Suprapubic skin (tissue), 4 donors: ENCODE results near the gene DUSP1. TPM values are rescaled to one million over a fixed set of nuclear protein-coding genes. Genes with fewer than 3 reads are reported as not detected.

Experiments used
- DNase-seq, 2 donors: peaks; one replicate each; pipeline ENCODE4 v3.0.0-alpha.2; 2019; ENCODE audit warnings: low spot score in 2 of 2
- H3K27ac ChIP-seq: fragments of 200-600 bp; sonication (generic); one replicate; pipeline ENCODE4 v1.5.1; 2019
- H3K27me3 ChIP-seq: fragments of 200-600 bp; sonication (generic); one replicate; pipeline ENCODE4 v1.5.1; 2019
- H3K36me3 ChIP-seq: fragments of 200-600 bp; sonication (generic); one replicate; pipeline ENCODE4 v1.5.1; 2019
- H3K4me1 ChIP-seq: fragments of 200-600 bp; sonication (generic); one replicate; pipeline ENCODE4 v1.5.1; 2019
- H3K4me3 ChIP-seq: fragments of 200-600 bp; sonication (generic); one replicate; pipeline ENCODE4 v1.5.1; 2019; ENCODE audit warnings: mild to moderate bottlenecking
- H3K9me3 ChIP-seq: fragments of 200-600 bp; sonication (generic); one replicate; pipeline ENCODE4 v1.5.1; 2019
- EP300 ChIP-seq: sonication (generic); formaldehyde crosslinking; IDR thresholded peaks from one replicate; pipeline ENCODE4 v1.6.1; 2017; ENCODE audit warnings: antibody characterized with exemption
- POLR2A ChIP-seq, 2 donors: fragments of 450-650 bp; IDR thresholded peaks; one replicate each; pipeline ENCODE4 v1.6.1; 2017; ENCODE audit warnings: antibody characterized with exemption in 2 of 2, mild to moderate bottlenecking in 2 of 2, moderate library complexity in 2 of 2
- POLR2AphosphoS5 ChIP-seq, 3 donors: sonication (generic); formaldehyde crosslinking; IDR thresholded peaks; one replicate each; pipeline ENCODE4 v1.6.1; 2017; ENCODE audit warnings: antibody characterized with exemption in 3 of 3
- WGBS: methylation state at CpG from one replicate; pipeline ENCODE4 v1.1.5; 2018; 5-methylcytosine and 5-hydroxymethylcytosine counted together
- total RNA-seq, 4 donors: library from RNA; depleted of rRNA; stranded (reverse); fragments of >200 nt; gene quantifications; one replicate each; pipeline ENCODE4 v1.1.0, GENCODE V29; 2016
- TF ChIP-seq, protein P1 (sequence below), 2 donors: fragments of 200-600 bp in 1 of 2; fragments of 450-650 bp in 1 of 2; sonication (generic) in 1 of 2; IDR thresholded peaks; one replicate each; pipeline ENCODE4 v1.5.1; 2016 to 2019; ENCODE audit warnings: antibody characterized with exemption in 2 of 2, mild to moderate bottlenecking in 1 of 2, moderate library complexity in 1 of 2

DUSP1 gene
- total RNA-seq, 4 donors from 2014 or later, result 1,246 to 2,948 (median 1,762) TPM

- peak in 1 of 2 donors; percentile 29 for DNase-seq
Measured at GRCh38 chr5:172796306-172796705, 25.3 kb upstream of the DUSP1 start.

DNA sequence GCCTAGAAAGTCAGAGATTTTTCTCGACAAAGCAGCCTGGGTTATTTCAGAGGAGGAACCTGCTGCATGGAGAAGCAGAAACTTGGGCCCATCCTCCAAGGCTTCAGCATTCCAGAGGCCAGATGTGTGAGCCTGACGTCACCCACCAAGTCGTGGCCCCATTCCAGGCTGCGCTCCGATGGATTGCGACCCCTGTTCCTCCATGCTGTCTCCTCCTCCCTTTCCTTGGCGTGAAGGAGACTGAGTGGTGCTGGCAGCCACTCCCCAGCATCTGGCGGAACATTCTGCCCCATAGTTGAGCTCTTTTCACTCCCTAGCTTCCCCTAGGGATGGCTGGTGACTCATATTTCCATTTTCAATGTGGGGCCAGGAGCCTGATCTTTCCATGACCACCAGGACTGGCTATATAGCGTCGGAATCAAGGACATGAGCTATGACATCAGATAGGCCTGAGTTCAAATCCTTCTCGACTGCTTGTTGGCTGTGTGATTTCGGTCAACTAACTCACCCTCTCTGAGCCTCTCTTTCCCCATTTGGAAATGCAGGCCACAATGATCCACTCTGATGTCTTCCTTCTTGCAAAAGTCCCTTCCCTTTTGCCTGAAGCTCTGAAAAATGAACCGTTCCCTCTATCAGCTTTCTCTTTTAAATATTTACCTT is 24.5 kb upstream of the DUSP1 start:
- TF ChIP-seq POLR2A (IDR thresholded peaks at IDR 0.05) (no peak), EP300 (peak; percentile 83), POLR2AphosphoS5 (IDR thresholded peaks at IDR 0.05) (peak in 2 of 3 donors; percentile 91 to 97)
- TF ChIP-seq, protein P1, sequence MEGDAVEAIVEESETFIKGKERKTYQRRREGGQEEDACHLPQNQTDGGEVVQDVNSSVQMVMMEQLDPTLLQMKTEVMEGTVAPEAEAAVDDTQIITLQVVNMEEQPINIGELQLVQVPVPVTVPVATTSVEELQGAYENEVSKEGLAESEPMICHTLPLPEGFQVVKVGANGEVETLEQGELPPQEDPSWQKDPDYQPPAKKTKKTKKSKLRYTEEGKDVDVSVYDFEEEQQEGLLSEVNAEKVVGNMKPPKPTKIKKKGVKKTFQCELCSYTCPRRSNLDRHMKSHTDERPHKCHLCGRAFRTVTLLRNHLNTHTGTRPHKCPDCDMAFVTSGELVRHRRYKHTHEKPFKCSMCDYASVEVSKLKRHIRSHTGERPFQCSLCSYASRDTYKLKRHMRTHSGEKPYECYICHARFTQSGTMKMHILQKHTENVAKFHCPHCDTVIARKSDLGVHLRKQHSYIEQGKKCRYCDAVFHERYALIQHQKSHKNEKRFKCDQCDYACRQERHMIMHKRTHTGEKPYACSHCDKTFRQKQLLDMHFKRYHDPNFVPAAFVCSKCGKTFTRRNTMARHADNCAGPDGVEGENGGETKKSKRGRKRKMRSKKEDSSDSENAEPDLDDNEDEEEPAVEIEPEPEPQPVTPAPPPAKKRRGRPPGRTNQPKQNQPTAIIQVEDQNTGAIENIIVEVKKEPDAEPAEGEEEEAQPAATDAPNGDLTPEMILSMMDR (IDR thresholded peaks at IDR 0.05), result no peak
- H3K9me3 ChIP-seq, result no peaks in the 10 kb centered on the region
- WGBS, result 49% methylated on average over 13 of the region's 13 CpGs
- H3K27ac ChIP-seq, result peak overlapping the region; percentile 81
- H3K4me1 ChIP-seq, result peaks cover 39% of the 10 kb centered on the region
- H3K27me3 ChIP-seq, result no peaks in the 10 kb centered on the region
- DNase-seq, result peak; percentile 96 to 97
- H3K36me3 ChIP-seq, result no peaks in the 10 kb centered on the region
- no peak overlapping the region for H3K4me3 ChIP-seq

More at GRCh38 chr5:172796306-172796705, 25.3 kb upstream of the DUSP1 start:
- H3K27me3 ChIP-seq, result no peaks in the 10 kb centered on the region
- H3K4me1 ChIP-seq, result peaks cover 40% of the 10 kb centered on the region
- peak overlapping the region; percentile 81 for H3K27ac ChIP-seq
- no peak overlapping the region for H3K4me3 ChIP-seq
- WGBS, result 93% methylated on average over 5 of the region's 6 CpGs
- no peak for TF ChIP-seq EP300
- no peak for TF ChIP-seq POLR2AphosphoS5 (IDR thresholded peaks at IDR 0.05)
- TF ChIP-seq, protein P1 (IDR thresholded peaks at IDR 0.05), result no peak
- TF ChIP-seq POLR2A (IDR thresholded peaks at IDR 0.05), result no peak
- no peaks in the 10 kb centered on the region for H3K9me3 ChIP-seq
- H3K36me3 ChIP-seq, result no peaks in the 10 kb centered on the region

- no peaks in the 10 kb centered on the region for H3K27me3 ChIP-seq
- no peaks in the 10 kb centered on the region for H3K9me3 ChIP-seq
- TF ChIP-seq POLR2AphosphoS5 (IDR thresholded peaks at IDR 0.05) (no peak), EP300 (no peak), POLR2A (IDR thresholded peaks at IDR 0.05) (no peak)
- TF ChIP-seq, protein P1 (IDR thresholded peaks at IDR 0.05), result no peak
- H3K27ac ChIP-seq, result peak overlapping the region; percentile 51
- no peak overlapping the region for H3K4me3 ChIP-seq
- no peaks in the 10 kb centered on the region for H3K36me3 ChIP-seq
- 82% methylated on average over 17 of the region's 17 CpGs for WGBS
- DNase-seq, result peak; percentile 56 to 62
- peaks cover 39% of the 10 kb centered on the region for H3K4me1 ChIP-seq
Measured at GRCh38 chr5:172793577-172794488, 22.8 kb upstream of the DUSP1 start.

- Histone ChIP-seq H3K4me1 (peaks cover 38% of the 10 kb centered on the region), H3K9me3 (no peaks in the 10 kb centered on the region), H3K27me3 (no peaks in the 10 kb centered on the region), H3K36me3 (no peaks in the 10 kb centered on the region), H3K27ac (no peak overlapping the region), H3K4me3 (no peak overlapping the region)
- 85% methylated on average over 13 of the region's 13 CpGs for WGBS
- DNase-seq, result peak in 1 of 2 donors; percentile 54
- TF ChIP-seq POLR2AphosphoS5 (IDR thresholded peaks at IDR 0.05), result no peak
- TF ChIP-seq EP300, result no peak
- TF ChIP-seq POLR2A (IDR thresholded peaks at IDR 0.05), result no peak
- TF ChIP-seq, protein P1 (IDR thresholded peaks at IDR 0.05), result no peak
Measured at GRCh38 chr5:172792701-172793570, 21.9 kb upstream of the DUSP1 start.
